GM10266 (cell line): Measurements from ENCODE around the gene HEATR1.

Source experiments
- DNase-seq: peaks from one replicate; pipeline ENCODE4 v3.0.0; 2012; ENCODE audit errors: extremely low spot score
- TF ChIP-seq, protein P1 (sequence below): IDR thresholded peaks from 2 replicates; pipeline ENCODE4 v1.5.1; 2012; ENCODE audit warnings: mild to moderate bottlenecking, low read depth; ENCODE audit not compliant: control insufficient read depth, insufficient read depth; ENCODE audit errors: missing control alignments

Gene HEATR1

DNA sequence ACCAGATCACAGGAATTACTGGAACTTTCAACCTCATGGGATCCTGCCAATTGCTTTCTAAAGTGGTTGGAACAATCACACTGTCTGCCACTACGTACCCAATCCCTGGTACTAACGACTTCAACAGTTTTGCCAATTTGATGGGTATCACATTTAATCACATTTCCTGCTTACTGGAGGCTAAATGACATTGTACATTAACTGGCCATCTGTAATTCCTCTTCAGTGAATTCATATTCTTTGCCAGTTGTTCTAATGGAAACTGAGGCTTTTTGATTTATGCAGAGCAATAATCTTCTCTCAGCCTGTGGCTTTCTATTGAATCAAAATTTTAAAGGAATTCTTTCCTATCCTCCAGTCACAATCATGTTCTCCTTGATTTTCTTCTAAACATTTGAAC lies 42.3 kb downstream of the HEATR1 start:
- DNase-seq: no peak
- TF ChIP-seq, protein P1, sequence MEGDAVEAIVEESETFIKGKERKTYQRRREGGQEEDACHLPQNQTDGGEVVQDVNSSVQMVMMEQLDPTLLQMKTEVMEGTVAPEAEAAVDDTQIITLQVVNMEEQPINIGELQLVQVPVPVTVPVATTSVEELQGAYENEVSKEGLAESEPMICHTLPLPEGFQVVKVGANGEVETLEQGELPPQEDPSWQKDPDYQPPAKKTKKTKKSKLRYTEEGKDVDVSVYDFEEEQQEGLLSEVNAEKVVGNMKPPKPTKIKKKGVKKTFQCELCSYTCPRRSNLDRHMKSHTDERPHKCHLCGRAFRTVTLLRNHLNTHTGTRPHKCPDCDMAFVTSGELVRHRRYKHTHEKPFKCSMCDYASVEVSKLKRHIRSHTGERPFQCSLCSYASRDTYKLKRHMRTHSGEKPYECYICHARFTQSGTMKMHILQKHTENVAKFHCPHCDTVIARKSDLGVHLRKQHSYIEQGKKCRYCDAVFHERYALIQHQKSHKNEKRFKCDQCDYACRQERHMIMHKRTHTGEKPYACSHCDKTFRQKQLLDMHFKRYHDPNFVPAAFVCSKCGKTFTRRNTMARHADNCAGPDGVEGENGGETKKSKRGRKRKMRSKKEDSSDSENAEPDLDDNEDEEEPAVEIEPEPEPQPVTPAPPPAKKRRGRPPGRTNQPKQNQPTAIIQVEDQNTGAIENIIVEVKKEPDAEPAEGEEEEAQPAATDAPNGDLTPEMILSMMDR: no peak

DNA sequence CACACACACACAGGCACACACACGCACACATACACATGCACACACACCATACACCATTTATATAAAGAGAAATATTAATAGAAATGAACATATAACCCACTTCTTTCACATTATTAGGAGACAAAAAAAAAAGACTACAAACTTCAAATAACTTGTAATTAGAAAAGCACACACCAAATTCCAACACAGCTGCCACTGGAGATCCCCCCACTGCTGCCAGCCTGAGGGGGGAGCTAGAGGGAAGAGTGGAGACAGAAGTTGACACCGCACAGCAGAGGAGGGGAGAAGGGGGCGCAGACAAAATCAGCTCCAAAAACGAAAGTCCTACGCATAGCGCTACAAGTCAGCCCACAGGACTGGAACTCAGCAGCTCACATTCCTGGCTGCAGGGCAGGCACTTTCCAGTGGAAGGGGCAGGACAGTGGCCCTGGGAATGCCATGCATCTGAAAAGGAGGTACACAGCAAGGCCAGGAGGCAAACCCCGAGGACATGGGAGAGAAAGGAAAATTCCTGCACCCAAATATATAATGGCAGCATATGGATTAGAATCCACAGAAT lies 44.0 kb downstream of the HEATR1 start:
- no peak for DNase-seq
- TF ChIP-seq, protein P1: no peak

DNA sequence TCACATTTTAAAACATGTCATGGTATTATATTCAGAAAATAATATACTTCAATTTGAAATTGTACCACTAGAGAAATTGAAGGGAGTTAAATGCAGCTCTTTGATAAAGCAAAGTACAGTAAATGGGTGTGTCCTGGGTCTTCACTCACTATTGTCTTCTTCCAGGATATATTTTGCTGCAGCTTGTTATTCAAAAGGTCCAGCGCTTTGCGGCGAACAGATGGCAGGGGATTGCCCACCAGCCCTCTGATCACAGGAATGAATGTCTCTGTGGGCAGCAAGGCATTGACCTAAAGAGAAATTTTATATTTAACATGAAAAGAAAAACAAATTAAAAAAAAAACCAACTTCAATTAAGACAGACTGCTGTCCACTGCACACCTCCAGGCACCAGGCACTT lies 45.5 kb downstream of the HEATR1 start:
- TF ChIP-seq, protein P1: no peak
- DNase-seq: no peak

DNA sequence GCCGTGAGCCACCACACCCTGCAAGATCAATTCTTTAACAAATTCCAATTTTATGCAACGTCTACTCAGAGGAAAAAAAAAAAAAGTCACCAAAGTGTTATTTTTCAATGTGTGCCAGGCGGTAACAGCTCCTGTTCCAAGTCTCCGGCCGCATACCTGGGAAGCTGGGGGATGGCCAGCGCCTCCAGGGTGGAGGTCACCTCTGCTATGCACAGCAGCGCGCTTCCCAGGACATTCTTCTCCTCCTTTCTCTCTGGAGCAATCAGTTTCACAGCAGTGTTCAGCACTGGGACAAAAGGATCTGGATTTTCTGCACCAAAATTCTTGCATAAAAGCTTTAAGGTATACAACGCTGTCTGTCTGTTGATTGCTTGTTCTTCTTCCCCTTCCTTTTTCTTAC lies 46.2 kb downstream of the HEATR1 start:
- DNase-seq: no peak
- TF ChIP-seq, protein P1: no peak

GRCh38 chr1:236556606-236557005 lies 47.7 kb downstream of the HEATR1 start:
- TF ChIP-seq, protein P1: no peak
- DNase-seq: no peak

- TF ChIP-seq, protein P1: no peak
Measured at GRCh38 chr1:236553370-236553769, 50.9 kb downstream of the HEATR1 start.

DNA sequence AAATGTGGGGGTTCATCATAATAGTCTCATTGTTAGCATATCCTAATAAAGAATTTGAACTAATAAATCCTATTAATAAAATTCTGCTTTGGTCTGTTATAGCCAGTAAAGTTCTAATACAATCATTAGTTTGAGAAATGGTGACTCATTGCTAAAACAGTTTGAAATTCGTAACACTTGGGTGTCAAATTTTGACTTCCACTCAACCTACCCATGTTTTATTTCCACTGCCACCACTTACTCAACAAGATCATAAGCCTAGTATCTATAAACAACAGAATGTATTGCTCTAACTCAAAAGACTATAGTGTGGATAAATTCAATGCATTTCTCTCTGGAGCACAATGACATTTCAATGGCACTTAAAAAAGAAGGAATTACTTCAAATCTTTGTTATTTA lies 51.4 kb downstream of the HEATR1 start:
- no peak for DNase-seq
- TF ChIP-seq, protein P1: no peak

More at GRCh38 chr1:236553370-236553769, 50.9 kb downstream of the HEATR1 start:
- no peak for DNase-seq
